Measurements from ENCODE around the gene ATP1B3. TPM values are rescaled to one million over a fixed set of nuclear protein-coding genes. Genes with fewer than 3 reads are reported as not detected.
A peak's percentile ranks its signal among the peaks of the same experiment; 100 is the strongest.

The ATP1B3 gene
- total and polyA plus RNA-seq, 9 of the 15 experiments (the other 6 are each of a cell fraction or from before 2014, with no cell fraction given) = 48.3 to 202 (median 123) TPM

- Histone ChIP-seq H4K20me1 (replicated peaks; ENCODE audit: control insufficient read depth, insufficient read depth, low read length) (no peaks in the 10 kb centered on the region), H3K9me3 (replicated peaks; ENCODE audit: control insufficient read depth, insufficient read depth, low read depth, low read length) (no peaks in the 10 kb centered on the region), H3K4me2 (ENCODE audit: insufficient read depth, low read length) (no peak overlapping the region), H3K27ac (ENCODE audit: extremely low read depth, low read depth, low read length) (no peak overlapping the region), H3K79me2 (ENCODE audit: control insufficient read depth, insufficient read depth, low read length) (no peaks in the 10 kb centered on the region), H3K27me3 (ENCODE audit: control insufficient read depth in 2 of 2, insufficient read depth in 2 of 2, low read length in 2 of 2) (no peaks in the 10 kb centered on the region), H2AFZ (ENCODE audit: low read depth, low read length) (no peak overlapping the region), H3K9me1 (ENCODE audit: control insufficient read depth, insufficient read depth, low read length) (no peaks in the 10 kb centered on the region), H3K4me3 (no peak overlapping the region), H3K4me1 (replicated peaks in 1 of 2; ENCODE audit: control insufficient read depth in 2 of 2, insufficient read depth in 2 of 2, low read length in 2 of 2) (peaks cover 0 to 9% of the 10 kb centered on the region in 2 experiments; a peak in 2 of 5 replicates), H3K36me3 (ENCODE audit: control insufficient read depth, insufficient read depth, low read length) (no peaks in the 10 kb centered on the region), H3K9ac (ENCODE audit: insufficient read depth in 1 of 2, low read depth in 2 of 2, low read length in 2 of 2) (no peak overlapping the region)
- POLR2A ChIA-PET = interaction anchor here (1.3 kb wide), 1 partner anchor 20 kb away, joined by 3 read pairs; no protein-coding TSS in a partner anchor
- FAIRE-seq (peak; percentile 57), DNase-seq (ENCODE audit: extremely low read depth in 1 of 4, low spot score in 3 of 4) (no peak), ATAC-seq (no peak)
- BruUV-seq (replicated peaks) = no TSS peak
- CTCF ChIA-PET (ENCODE audit: low intra/inter-chr PET ratio) = no interaction called here
- 67% methylated on average over 15 of the region's 16 CpGs for WGBS (ENCODE audit: insufficient coverage, low coverage, missing lambda C conversion rate)
- in situ Hi-C loops (cut with MboI) (no loop called here), intact Hi-C loops (cut with micrococcal nuclease) (no loop called here)
- TF ChIP-seq ZNF224 (CRISPR knock-in tag; IDR thresholded peaks at IDR 0.05) = no peak
- no peak for TF ChIP-seq HOMEZ (CRISPR knock-in tag; IDR thresholded peaks at IDR 0.05)
- TF ChIP-seq NELFE (IDR thresholded peaks at IDR 0.05; ENCODE audit: insufficient read depth, insufficient read length) = no peak
- TF ChIP-seq ZBTB1 (CRISPR knock-in tag; IDR thresholded peaks at IDR 0.05; ENCODE audit: borderline replicate concordance, low read depth) = no peak
- no peak for TF ChIP-seq GATAD2B (IDR thresholded peaks at IDR 0.05; ENCODE audit: borderline replicate concordance)
- no peak for TF ChIP-seq MYBL2 (IDR thresholded peaks at IDR 0.05; ENCODE audit: low read depth)
- TF ChIP-seq MYBL2 (CRISPR knock-in tag; IDR thresholded peaks at IDR 0.05; ENCODE audit: borderline replicate concordance) = no peak
- no peak for TF ChIP-seq TAF9B (IDR thresholded peaks at IDR 0.05; ENCODE audit: partially characterized antibody)
- TF ChIP-seq ZBTB2 (IDR thresholded peaks at IDR 0.05) = no peak
- TF ChIP-seq HSF4 (CRISPR knock-in tag; IDR thresholded peaks at IDR 0.05; ENCODE audit: borderline replicate concordance) = no peak
- TF ChIP-seq, protein P1, sequence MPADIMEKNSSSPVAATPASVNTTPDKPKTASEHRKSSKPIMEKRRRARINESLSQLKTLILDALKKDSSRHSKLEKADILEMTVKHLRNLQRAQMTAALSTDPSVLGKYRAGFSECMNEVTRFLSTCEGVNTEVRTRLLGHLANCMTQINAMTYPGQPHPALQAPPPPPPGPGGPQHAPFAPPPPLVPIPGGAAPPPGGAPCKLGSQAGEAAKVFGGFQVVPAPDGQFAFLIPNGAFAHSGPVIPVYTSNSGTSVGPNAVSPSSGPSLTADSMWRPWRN (IDR thresholded peaks at IDR 0.05; ENCODE audit: low read depth) = no peak
- no peak for TF ChIP-seq RAD51 (IDR thresholded peaks at IDR 0.05; ENCODE audit: borderline replicate concordance, low read depth)
- TF ChIP-seq ATF6 (CRISPR knock-in tag; IDR thresholded peaks at IDR 0.05) = no peak
- no peak for TF ChIP-seq TEAD1 (CRISPR knock-in tag; IDR thresholded peaks at IDR 0.05)
- no peak for TF ChIP-seq SAP30 (IDR thresholded peaks at IDR 0.05; ENCODE audit: borderline replicate concordance, insufficient read depth, low read depth, low read length, poor library complexity, severe bottlenecking)
- TF ChIP-seq EP400 (IDR thresholded peaks at IDR 0.05) = no peak
Measured at GRCh38 chr3:141933421-141934300, 57.2 kb downstream of the ATP1B3 start.
